Non-pigmented ciliary epithelial cell (primary cell): ENCODE measurements around the gene ADAT3.

Experiments
- DNase-seq: peaks from one replicate; pipeline ENCODE4 v3.0.0-alpha.2; 2010; ENCODE audit warnings: low read depth

Gene ADAT3

DNA sequence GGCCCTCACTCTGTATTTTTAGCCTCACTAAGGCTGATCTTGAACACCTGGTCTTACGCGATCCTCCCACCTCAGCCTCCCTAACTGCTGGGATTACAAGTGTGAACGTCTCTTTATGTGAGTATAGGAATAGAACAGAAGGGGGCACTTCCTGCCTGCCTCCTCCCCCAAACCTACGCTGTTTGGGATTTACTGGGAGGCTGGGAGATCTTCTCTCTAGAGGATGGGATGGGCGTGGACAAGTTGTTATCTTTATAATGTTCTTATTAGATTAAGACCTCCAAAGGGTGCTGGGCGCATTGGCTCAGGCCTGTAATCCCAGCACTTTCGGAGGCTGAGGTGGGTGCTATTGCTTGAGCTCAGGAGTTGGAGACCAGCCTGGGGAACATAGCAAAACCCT, 32.9 kb downstream of the ADAT3 start:
- DNase-seq: no peak

DNA sequence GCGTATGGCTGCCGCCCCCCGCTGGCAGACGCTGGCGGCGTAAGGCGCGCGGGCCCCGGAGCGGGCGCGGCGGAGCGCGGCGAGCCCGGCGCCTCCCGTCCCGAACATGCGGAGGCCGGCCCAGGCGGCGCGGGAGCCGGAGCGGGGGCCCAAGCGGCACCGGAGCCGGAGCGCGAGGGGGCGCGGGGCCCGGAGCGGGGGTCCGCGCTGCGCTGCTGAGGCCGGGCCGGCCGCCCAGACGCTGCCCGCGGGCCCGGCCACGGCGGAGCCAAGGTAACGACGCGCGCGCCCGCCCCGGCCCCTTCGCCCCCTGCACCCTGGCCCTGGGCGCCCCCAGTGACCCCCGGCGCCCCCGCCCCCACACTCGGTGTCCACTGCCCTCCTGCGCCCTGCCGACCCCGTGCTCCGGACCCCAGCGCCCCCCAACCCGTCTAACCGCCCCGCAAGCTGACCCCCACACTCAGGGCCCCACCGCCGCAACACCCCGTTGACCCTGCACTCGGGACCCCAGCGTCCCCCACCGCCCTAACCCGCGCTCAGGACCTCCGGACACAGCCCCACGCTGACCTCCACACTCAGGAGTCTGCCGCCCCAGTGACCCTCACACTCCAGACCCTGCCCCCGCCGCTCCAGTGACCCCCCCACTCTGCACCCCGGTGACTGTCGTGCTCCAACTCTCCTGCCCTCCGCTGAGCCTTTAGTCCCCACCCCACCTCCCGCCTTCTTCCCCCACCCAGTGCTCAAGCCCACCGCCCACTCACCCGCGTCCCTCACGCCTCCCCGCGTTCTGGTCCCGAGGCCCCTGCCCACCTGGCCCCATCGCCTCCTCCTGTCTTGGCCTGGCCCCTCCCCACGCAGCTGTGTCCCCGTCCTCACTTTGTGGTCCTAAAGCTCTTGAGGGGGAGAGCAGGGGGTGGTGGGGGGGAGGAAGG, 36.2 kb downstream of the ADAT3 start, which contains the start of gene CSNK1G2:
Gene CSNK1G2, plus strand, starts transcription at position 27 of the 932 bp plus-strand sequence. CDS start 28,601 bp downstream, outside the sequence.
- no peak for DNase-seq

DNA sequence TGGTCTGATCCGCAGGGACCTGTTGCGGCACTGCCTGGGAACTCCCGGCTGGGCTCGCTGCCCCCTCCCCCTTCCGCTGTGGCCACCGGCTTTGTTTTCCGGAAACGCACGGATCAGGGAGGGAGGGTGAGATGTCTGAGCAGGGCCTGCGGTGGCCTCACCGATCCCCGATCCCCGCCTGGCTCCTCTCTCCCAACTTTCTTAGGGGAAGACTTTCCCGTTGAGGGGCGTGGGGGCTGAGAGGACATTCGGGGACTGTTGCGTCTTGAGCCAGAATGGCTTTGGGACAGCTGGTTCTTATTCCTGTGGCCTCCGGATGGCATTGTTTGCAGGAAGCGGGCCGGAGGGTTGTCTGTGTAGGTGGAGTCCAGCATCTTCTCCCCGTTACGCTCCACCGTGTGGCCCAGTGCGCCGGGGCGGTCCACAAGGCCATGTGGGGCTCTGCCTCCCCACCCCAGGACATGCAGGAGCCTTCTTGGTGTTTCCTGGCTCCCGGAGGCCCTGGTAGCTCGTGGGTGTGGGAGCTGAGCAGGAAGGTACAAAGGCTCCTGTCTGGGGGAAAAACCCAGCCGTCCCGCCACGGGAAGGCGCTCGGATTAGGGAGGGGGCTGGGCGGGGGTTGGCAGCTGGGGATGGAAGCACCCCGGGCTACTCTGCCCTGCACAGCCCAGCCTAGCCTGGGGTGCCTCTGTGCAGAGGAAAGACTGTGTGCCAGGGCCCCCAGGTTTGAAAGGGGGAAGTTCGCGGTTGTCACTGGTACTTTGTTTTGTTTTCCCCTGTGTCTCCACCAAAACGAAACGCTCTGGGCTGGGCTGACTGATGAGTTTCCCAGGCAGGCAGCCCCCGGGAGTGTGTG, 37.1 kb downstream of the ADAT3 start:
- no peak for DNase-seq

DNA sequence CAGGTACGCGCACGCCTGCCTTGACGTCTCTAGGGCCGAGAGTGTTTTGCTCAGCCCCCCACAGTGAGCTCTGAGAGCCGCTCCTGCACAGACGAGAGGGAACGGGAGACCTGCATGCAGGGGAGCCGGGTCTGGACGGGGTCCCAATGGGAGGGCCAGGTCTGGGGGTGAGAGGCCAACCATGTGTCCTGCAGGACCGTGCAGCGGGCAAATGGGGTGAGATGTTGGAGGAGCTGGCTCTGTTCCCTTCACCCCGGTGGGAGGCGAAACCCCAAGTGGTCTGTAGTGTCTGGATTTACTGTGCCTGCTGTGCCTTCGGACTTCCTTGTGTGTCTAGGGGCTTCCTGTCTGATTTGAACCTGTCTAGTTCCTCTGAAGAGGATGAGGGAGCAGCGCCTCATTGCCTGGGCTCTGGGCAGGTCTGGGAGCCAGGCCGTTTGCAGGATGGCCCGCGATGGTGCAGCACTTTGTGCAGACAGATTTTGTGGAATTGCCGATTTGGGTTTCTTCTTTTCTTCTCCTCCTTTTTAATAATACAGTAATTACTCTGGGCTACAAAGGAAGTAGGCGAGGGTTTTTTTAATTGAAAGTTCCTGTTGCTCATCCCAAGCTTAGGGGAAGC, 37.8 kb downstream of the ADAT3 start:
- no peak for DNase-seq

DNA sequence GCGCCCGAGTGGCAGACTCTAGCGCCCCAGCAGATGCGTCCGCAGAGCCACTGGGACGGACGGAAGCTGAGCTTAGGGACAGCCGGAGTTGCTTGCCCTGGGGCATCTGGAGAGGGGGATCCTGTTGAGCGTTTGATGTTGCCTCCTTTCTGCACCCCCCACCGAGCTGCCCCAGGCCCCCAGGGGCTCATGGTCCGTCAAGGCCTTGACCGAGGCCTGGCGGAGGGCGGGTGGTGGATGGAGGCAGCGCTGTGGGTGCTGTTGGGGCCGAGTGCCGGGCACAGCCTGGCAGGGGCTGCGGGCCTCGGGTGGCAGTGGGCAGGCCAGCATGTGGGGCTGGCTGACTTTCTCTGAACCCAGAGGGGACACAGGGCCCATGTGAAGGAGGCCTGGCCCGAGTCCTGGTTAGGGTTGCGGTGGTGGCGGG, 38.5 kb downstream of the ADAT3 start:
- no peak for DNase-seq

DNA sequence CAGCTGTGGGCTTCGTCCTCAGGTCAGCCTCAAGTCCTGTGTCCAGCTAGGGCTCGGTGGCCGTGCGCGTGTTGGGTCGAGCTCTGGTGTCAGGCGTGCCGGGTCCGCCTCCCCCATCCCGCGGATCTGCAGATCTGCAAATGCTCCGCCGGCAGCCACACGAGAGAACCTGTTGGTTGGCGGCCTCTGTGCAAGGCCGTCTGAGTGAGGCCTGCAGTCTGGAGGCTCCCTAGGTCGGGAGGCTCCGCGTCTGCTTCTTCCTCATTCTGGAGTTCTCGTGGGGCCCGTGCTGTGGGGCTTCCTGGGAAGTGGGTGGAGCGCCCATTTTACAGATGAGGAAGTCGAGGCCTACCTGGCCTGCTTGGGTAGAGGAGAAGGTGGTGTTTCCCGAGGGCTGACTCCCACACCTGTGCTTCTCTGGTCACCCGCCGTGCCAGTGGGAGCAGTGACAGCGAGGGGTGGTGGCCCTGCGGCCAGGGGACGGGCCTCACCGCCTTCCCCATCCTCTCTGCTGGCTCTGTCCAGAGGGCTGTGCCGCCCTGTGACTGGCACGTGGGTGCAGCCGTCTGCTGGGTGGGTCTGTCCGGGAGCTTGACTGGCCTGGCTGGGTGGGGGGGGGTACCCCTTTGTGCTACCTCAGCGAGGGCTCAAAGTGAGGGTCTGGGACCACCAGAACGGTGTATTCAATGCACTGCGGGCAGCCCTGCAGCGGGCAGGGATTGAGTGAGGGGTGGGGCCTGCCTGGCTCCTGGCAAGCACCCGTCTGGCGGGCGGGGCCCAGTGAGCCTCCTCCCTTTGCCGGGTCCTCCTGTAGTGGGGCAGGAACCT, 39.1 kb downstream of the ADAT3 start:
- DNase-seq: no peak

DNA sequence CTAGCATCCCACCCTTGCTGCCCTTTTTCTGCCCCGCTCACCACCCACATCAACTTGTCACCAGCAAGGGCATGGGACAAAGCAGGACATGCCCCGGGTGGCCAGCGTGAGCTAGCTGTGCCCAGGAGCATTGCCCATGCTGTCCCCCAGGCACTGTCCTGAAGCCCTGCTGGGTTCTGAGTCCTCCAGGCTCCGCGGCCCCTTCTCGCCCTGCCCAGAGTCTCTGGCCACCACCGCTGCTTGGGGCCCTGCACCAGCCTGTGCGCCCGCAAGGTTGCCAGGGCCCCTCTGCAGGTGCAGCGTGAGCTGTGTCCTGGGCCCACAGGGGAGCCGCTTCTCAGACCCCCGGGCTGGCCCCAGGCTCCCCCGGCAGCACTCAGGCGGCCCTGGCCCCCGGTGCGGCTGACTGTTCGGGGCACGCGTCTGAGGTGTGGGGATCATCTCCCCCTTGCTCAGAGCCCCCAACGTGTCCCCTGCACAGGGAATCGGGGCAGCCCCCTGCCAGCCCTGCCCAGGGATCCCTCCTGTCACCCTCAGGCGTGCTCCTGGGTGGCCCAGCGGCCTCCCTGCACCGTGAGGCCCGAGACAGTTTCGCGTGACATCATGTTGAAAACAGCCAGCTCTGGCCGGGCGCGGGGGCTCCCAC, 39.8 kb downstream of the ADAT3 start:
- no peak for DNase-seq

DNA sequence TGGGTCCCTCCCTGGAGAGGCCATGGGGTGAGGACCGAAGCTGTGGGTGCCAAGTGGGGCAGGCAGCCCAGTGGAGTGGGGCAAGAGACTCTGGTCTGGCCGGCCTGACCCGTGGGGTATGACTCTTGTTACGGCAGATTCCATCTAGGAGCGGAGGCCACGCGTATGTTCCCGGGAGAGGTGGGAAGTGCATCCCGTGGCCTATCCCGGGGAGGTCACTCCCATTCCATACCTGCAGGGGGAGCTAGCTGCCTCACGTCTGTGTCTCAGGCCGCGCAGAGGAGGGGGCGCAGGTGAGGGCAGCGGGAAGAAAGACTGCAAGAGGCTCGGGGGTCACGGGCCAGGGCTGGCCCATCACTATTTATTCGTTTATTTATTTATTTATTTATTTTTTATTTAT, 40.7 kb downstream of the ADAT3 start:
- DNase-seq: no peak

DNA sequence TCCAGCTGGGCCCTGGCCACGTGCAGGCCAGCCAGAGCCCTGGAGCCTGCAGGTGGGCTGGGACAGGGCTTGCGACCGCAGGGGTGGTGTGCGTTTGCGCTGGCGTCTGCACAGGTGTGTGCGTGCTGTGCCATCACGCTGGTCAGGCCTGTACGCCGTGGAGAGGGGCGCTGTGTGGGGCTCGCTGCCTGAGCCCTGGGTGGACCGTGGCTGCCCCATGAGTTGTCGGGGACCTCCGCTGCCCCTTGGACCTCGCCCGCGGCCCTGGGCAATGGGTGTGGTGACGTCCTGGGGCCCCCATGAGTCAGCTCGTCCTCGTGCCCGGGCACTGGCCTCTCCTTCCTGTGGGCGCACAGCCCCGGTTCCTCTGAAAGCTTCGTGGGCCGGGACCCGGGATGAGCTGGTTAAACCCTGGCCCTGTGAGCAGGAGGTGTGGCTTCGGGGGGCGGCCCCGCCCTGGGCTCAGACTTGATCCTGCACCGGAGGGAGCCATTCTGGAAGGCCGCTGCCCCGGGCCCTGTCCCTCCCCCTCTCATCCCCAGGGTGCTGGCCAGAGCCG, 42.5 kb downstream of the ADAT3 start:
- DNase-seq: no peak

DNA sequence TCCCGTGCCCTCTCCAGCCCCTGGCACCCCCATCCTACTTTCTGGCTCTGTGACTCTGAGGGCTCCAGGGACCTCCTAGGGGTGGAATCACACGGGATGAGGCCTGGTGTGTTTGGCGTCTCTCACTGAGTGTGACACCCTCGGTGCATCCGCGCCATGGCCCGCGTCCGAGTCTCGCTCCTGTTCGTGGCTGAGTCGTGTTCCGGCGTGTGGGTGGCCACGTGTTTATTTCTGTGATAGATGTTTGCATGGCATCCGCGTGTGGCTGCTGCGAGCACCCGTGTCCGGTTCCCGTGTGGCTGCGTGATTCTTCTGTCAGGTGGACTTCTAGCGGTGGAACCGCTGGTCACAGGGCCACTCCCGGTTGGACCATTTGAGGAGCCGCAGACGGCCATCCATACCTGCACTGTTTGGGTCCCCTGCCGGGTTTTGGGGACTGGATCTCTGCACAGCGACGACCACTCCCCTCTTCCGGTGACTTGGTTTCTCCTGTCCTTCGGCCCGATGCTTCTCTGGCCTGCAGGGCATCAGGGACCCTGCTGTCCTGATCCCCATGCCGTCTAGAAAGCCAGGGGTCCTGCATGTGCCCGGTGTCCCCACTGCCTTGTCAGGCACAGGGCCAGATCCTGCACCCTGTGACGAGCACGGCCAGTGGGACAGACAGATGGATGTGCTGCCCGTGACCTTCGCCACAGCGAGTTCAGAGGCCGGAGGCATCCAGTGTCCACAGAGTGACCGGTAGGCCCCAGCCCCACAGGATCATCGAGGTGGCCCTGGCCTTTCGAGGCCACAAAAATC, 44.3 kb downstream of the ADAT3 start:
- DNase-seq: no peak

DNA sequence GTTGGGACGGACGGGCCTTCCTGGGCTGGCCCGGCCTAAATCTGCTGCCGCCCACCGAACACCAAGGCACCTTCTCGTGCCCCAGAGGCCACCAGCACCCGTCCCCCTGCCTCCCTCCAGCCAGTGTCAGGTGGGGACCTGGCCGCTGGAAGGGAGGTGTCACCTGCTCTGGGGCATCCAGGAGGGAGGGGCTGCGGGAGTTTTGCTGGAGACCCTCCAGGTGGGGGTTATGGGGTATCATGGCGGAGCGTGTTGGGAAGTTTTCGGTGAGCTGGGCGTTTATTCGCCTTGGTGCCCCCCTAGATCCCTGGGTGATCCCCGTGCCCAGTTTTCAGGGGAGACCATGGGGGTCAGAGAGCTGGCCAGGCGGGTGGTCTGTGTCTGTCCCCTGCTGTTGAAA, 45.4 kb downstream of the ADAT3 start:
- no peak for DNase-seq

DNA sequence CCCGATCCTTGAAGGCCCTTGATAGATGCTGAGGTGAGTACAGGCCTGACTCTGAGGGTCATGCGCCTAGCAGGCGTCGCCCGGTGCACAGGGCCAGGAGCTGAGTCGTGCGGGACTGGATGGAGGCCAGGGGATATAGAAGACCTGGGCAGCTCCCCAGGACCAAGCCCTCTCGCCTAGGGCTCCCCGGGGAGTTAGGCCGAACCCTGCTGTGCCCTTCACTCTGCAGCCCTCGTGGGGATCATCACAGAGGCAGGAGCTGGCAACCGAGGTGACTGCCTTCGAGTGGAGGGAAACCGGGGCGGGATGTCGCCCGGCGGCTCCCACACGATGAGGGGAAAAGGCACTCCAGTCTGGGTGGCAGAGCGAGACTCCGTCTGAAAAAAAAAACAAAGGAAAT, 47.4 kb downstream of the ADAT3 start:
- DNase-seq: no peak

DNA sequence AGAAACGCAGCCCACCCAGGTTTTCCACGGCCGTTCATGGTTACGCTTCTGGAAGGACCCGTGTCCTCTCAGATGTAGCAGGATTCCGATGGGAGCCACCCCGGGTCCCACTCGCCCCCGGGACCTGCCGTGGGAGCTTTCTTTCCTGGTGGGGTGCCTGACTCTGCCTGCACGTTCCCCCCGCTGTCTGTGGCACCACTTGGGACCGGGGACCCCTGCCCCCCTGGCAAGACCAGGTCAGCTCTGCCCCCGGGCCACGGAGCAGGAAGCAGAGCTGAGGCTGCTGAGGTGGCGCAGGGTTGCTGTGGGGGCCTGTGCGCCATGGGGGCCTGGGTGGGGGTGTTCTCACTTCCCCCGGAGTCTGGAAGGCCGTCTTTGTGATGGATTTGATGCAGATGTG, 47.8 kb downstream of the ADAT3 start:
- no peak for DNase-seq

DNA sequence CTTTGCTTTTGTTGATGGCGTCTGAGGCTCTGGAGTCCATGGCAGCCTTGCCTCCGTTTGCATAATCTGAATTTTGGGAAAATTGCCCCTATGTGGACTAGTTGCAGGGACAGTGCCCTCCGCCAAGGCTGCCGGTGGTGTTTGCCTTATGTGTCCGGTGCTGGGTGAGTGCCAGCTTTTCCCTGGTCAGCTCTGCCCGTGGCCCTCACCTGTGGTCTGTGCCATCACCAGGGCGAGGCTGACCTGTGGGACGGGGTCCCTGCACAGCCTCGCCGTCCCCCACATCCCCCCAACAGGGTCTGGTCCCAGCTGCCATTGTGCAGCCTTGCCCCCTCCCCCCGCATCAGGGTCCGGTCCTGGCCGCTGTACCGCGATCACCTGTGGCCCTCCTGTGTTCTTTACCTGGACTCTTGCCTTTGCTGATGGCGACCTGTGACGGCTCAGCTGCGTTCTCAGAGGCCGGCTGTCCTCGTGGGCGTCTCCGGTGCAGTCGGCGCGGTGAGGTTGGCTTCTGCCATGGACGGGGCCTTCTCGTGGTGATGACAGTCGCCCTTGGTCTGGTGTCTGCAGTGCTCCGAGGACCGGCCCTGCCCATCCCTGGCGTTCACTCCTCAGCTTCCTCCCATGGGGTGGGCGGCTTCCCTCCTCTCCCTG, 48.4 kb downstream of the ADAT3 start:
- DNase-seq: no peak

DNA sequence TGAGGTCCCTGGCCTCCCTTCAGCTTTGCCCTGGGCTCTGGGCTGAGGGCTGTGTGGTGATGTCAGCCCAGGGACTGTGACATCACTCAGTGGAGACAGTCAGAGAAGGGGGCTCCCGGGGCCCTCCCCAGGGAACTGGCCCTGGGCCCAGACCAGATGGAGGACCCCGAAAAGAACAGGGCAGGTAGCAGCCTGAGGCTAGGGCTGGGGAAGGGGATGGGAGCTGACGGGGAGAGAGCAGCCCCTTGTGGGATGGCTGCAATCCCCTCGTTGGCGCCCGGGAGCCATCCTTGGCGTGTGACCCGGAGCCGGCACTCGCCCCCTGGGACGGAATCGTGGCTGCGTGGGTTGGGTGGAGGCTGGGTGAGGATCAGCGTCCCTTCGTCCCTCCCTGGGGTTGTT, 49.3 kb downstream of the ADAT3 start:
- DNase-seq: no peak

DNA sequence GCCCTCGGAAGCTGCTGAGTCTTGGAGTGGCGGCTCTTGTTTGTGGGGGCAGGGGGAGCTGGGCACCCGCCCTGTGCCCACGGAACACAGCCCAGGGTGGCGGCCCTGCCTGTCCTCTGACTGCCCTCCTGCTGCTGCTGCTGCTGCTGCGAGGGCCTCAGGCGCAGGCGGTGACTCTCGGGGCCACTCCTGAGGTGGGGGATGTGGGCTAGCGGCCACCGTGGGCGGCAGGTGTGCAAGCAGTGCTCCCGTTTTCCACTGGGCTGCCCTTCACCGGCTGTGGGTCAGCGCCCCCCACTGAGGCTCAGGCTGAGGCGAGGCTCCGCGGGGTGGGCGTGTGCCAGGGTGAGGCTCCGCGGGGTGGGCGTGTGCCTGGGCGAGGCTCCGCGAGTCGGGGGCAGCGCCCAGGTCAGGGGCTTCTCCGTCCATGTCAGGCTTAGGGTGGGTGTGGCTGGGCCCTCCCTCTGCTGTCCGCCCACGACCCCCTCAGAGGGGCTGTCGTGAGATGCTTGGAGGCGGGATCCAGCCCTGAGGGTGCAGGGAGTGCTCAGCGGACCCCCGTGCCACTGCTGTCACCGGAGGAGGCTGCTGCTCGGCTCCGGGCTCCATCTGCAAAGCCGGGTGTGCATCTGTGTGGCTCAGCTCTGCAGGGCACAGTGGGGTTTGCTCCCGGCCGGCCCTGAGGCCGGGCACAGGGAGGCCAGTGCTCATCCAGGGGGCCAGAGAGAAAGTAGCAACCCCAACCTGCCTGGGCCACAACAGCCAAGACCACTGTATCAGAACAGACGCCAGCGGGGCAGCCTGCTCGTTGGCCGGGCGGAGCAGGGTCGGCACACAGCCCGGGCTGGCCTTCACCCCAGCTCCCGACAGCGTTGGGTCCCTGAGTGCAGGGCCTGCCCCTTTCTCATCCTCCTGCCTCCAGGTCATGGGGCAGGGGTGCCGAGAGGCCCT, 50.2 kb downstream of the ADAT3 start:
- no peak for DNase-seq

DNA sequence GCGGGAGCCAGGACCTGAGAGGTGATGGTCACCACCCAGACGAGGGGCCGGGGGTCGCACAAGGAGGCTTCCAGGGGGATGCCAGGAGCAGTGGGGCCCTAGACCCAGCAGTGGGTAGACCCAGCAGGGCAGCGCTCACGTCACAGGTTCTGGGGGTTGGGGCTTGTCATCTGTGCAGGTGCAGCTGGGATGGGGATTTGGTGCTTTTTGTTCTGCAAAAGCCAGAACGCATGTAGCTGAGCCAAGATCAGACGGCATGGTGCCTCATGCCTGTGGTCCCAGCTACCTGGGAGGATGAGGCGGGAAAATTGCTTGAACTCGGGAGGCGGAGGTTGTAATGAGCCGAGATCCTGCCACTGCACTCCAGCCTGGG, 50.9 kb downstream of the ADAT3 start:
- no peak for DNase-seq

DNA sequence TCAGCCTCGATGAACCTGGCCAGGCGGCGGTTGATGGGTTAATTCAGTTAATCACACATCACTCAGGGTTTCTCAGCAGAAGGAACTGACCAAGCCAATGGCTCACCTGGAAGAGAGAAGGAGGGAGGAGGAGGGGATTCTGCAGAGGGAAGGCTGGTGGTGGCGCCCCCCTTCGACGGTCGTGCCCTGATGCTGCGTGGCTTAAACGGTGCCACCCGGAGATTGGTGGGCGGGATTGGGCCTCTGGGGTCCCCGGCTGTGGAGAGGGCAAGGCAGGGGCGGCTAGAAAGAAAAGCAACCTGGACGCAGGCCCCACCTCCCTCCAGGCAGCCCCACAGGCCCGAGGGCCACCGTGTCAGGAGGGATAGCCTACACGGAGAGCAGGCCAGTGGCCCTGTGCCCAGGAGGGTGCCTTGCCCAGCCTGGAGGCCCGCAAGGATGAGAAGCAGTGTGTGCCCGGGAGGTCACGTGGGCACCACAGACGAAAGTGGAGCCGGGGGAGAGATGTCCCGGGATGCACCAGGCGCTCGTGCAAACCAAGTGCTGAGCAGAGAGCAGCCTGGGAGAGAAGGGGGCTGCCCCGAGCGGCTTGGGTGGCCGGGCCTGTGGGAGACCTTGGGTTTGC, 51.8 kb downstream of the ADAT3 start:
- DNase-seq: no peak
